COLO668 (cell line): ENCODE results near the gene LYPD8.
A peak's percentile ranks its signal among the peaks of the same experiment; 100 is the strongest.
"Not testable (repeated sequence)": the region's sequence is repeated elsewhere in the genome, so short reads cannot be mapped to it uniquely, and the experiment has no call there.

Experiments
- DNase-seq: peaks from one replicate; lab custom pipeline; 2025; ENCODE audit not compliant: unreplicated experiment; lab: John Stamatoyannopoulos, UW

The LYPD8 gene, protein sequence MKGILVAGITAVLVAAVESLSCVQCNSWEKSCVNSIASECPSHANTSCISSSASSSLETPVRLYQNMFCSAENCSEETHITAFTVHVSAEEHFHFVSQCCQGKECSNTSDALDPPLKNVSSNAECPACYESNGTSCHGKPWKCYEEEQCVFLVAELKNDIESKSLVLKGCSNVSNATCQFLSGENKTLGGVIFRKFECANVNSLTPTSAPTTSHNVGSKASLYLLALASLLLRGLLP

DNA sequence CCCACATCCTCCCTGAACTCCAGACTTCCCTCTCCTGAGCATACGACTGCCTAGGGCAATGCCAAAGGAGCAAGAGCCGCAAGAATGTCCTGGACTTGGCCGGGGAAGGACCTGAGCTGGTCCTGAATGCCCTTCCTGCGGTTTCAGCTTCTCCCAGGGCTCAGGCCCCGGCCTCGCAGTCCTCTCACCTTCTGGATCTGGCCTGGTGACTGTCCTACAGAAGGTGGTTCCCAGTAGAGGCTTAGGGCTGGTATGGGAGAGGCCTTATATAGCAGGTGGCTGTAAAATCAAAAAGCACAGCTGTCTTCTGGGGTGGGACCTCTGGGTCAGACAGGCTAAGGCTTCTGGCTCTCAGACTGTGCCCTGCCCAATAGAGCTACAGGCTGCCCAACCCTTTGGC lies at the start of gene LYPD8:
Gene LYPD8 (minus strand): TSS at position 243 of the 400 bp plus-strand sequence. CDS start 4,678 bp downstream, outside the sequence.
- no peak for DNase-seq

DNA sequence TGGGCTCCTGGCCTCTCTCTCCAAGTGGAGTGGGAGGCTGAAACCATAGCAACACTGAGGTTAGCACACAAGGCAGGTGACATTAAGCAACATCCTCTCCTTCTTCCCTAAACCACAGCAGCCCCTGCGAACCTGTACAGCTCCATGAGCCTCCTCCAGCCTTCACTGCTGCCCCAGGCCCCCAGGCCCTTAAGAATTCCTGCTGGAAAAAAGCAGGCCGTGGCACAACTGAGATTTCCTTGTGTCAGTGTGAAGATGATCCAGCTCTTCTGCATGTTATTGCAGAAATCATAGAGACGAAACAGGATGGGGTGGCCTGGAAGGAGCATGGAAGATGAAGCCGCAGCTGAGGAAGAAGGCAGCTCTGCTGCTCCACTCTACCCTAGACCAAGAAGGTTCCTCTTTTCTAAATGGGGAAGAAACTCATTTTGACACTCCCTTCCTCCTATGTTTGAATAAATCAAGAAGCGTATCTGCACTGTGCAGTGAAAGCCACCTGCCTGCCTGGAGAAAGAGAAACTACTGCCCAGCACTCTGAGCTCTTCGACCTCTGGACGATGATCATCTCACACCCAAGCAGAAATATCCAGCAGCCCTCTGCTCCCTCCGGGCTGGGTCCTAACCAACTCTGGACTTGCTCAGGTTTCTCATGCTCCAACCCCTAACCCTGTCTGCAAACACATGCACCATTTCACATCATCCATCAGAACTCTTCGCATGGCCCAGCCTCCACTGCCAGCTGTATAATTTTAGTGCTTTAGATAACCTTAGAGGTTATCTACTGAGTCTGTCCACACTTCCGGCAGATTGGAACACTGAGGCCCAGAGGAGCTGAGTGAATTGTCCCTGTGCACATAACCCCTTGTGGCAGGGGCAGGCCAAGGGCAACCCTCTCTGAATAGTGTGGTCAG lies 49.5 kb upstream of the LYPD8 start:
- DNase-seq, result no peak

DNA sequence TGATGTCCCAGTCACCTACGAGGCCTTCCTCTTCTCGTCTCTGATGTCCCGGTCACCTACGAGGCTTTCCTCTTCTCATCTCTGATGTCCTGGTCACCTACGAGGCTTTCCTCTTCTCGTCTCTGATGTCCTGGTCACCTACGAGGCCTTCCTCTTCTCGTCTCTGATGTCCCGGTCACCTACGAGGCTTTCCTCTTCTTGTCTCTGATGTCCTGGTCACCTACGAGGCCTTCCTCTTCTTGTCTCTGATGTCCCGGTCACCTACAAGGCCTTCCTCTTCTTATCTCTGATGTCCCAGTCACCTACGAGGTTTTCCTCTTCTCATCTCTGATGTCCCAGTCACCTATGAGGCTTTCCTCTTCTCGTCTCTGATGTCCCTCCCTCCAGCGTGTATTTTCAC lies 47.9 kb upstream of the LYPD8 start:
- not testable (repeated sequence) for DNase-seq

DNA sequence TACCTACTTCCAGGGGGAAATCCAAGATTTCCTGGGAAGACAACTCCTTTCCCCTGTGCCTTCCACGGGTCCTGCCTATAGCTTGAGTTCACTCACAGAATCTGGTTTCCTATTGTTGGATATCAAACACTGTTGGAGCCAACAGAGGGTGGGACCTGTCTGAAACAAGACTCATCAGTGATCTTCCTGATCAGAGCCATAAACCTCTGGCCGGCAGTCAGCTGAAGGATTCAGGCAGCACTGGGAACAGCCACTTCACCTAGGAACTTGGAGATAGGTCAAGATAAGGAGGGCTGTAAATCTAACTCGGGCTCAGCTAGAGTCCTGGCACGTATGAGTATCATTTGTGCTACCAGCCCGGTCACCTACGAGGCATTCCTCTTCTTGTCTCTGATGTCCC lies 46.9 kb upstream of the LYPD8 start:
- DNase-seq, result no peak

DNA sequence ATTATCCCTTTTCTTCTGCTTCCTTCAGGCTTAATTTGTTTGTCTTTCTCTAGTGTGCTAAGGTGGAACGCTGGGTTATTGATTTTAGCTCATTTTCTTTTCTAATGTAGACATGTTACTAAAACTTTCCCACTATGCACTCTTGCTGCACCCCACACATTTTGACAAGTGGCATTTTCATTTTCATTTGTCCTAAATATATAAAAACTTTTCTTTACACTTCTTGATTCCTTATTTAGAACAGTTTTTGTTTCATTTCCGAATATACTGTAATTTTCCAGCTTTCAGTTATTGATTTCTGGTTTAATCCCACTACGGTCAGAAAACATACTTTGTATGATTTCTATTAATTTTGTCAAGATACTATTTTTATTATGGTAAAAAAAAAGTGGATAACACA lies 44.9 kb upstream of the LYPD8 start:
- no peak for DNase-seq

DNA sequence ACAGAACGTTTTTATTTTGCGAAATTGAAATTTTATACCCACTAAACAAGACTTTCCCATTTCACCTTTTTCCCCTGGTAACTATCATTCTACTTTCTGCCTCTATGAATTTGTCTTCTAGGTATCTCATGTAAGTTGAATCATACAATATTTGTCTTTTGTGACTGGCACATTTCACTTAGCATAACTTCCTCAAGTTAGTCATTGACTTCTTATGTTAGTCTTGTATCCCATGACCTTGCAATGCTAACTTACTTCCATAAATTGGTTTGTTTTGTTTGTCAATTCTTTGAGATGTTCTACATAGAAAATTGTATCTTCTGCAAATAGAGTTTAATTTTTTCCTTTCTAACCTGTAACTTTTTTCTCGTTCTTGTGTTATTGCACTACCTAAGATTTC lies 43.2 kb upstream of the LYPD8 start:
- no peak for DNase-seq

DNA sequence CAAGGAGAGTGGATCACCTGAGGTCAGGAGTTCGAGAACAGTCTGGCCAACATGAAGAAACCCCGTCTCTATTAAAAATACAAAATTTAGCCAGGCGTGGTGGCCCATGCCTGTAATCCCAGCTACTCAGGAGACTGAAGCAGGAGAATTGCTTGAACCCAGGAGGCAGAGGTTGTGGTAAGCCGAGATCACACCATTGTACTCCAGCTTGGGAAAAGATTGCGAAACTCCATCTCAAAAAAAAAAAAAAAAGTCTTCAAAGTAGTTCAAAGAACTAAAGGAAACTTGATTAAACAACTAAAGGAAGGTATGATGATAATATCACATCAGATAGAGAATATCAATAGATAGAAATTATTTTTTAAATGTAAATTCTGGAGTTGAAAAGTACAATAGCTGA lies 39.1 kb upstream of the LYPD8 start:
- DNase-seq, result not testable (repeated sequence)

DNA sequence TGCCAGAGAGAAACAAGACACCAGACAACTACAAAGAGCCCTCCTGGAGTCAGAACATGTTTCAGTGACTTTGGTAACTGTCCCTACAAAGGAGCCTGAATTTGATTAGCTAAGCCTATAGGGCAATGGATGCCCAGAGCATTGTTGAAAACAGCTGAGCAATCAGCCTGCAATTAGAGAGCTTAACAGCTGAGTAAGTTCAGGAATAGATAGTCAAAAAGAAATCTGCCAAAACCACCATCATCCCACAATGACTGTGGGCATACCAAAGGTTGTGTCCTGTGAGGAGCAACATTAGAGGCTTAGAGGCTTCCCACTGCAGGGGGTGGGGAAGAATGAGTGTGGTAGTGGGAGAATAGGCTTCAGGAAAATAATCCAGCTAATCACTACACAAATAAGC lies 38.0 kb upstream of the LYPD8 start:
- DNase-seq, result no peak

DNA sequence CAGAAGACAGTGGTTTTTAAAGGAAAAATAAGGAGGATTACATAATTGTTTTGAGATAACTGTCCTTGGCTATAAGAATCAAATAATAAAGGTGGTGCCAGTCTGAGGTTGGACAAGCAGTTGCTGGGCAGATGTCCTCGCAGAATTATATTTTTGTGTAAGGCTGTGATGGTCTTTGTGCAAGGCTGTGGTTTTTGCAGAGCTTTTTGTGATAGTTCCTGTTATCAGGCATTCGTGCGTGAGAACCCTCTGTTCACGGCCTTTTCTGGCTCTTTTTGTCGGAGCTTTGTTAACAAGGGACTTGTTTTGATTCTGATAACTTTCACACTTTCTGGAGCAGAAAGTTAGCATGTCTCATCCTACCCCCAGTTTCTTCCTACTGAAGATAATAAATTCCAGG lies 36.8 kb upstream of the LYPD8 start:
- DNase-seq, result no peak

DNA sequence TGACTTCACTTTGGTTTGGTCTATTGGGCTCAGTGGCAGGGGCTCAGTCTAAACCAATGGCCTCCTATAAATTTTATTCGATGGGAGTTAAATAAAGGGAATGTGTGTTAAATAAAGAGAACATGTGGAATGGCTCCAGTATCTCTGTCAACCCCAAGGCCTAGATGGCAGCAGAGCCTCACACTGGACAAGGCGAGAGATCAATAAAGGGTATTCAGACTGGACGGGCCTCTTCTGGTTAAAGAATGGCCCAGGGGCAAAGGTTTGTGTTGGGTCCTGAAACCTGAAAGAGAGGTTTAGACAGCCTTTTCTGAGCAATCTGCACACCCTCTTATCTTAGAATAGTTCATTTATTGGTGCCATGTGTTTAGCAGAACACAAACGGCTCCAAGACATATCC lies 35.5 kb upstream of the LYPD8 start:
- DNase-seq, result no peak

DNA sequence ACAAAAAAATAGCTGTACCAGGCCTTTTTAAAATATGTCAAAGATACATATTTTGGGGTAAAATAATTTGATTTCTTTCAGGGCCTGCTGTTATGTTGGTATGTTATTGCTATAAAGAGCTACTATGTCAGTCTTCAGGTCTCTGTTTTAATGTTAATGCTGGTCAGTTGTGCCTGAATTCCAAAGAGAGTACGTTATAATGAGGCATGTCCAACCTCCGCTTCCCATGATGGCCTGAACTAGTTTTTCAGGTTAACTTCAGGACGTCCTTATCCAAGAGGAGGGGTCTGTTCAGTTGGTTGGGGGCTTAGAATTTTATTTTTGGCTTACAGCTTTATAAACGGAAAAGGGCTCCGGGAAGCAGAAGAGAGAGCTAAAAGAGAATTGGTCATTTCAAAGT lies 34.9 kb upstream of the LYPD8 start:
- no peak for DNase-seq

DNA sequence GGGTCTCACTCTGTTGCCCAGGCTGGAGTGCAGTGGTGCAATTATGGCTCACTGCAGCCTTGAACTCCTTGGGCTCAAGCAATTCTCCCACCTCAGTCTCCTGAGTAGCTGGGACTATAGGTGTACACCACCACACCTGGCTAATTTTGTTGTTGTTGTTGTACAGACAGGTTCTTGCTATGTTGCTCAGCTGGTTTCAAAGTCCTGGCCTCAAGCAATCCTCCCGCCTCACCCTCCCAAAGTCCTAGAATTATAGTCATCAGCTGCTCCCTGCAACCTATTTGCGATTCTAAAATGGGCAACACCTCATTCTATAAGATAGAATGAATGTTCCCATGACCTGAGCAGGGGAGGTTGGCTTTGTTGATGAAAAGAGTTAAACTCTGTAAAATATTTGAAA lies 33.8 kb upstream of the LYPD8 start:
- not testable (repeated sequence) for DNase-seq

DNA sequence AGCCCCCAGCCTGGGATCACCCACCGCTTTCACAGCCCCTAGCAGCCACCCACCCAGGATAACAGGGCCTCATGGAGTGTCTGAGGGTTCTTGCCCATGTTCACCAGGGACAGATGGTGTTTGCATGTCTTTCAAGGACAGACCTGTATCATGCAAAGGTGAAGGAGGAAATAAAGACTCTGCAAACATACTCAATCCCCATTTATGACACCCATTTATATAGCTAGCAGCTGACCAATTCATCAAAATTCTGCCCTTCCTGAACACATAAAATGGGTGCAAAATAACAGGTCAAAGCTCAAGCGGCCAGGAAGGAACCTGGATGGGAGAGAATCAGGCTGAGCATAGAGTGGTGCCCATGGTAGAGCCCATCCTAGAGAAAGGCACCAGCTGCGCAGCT lies 32.8 kb upstream of the LYPD8 start:
- DNase-seq, result no peak

DNA sequence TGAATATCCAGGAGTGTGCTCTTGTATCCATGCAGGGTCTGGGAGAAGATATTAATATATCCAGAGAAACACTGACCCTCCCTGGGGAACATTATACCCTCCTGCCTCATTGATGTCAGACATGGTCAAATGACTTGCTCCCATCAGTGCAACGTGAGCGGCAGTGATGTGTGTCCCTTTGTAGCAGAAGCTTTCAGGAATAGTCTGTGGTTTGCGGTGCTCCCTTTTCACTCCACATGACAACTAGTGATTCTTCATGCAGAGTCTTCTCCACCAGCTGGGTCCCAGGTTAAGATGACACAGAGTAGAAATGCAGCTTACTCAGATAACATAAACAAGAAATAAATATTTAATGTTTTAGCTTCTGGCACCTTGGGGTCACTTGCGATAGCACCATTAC lies 31.9 kb upstream of the LYPD8 start:
- DNase-seq, result no peak

DNA sequence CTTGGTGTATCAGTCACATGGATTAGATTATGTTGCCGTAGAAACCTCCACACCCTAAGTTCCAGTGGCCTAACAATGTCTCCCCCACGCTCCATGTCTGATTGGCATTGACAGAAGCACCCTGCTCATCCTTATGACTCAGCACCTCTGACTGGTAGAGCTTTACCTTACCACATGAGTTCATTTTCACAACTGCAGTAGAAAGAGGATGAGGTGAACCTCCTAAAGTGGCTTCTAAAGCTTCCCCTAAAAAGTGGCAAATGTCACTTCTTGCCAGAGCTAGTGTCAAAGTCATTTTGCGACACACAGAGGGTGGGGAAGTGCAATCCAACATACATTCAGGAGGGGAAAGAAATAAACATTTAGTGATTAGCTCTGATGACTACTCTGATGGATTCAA lies 30.6 kb upstream of the LYPD8 start:
- DNase-seq, result no peak

DNA sequence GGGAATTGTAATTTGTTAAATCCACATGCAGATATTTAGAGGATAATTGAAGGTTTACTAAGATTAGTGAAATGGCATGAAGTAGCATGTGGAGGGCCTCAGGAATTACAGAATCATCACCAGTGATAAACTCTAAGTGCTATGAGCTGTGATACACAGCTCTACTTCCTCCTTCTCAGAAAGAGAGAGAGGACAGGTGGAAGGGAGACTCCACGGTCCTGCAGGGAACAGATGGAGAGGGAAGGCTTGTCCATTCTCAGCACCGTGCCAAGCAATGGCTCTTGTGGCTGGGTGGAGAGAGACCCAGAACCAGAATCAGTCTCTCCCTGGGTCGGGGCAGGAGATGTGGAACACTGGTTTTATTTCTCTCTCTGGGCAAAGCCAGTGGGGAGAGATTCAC lies 27.8 kb upstream of the LYPD8 start:
- no peak for DNase-seq

DNA sequence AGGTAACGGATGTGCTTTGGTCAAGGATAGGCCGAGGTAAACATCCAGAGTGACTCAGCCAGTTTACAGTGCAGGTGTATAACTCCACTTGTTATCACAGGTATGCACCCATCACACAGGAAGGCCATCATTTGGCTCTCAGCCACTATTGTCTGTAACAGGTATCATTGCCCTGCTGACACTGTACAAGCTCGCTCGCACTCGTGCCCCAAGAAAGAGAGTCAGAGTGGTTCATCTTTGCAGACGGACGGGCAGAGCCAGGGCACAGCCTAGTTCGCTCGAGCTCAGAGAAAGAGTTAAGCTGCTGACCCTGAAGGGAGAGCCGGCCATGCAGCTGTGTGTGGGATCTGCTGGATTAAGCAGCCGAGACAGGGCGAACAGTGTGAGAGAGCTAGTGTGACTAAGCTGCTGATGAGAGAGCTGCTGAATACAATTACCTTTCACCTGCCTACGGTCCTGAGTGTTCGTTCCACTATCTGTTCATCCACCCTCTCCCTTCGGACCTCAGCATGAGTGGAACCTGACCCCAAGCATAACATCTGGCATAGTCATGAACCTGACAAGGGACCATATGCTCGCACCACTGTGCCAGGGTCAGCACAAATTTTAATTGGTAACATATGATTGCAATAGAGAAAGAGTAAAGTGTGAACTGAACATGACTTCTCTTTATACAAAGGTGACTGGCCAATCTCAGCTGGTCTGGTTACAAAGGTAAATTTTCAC lies 27.0 kb upstream of the LYPD8 start:
- peak; percentile 34 for DNase-seq

DNA sequence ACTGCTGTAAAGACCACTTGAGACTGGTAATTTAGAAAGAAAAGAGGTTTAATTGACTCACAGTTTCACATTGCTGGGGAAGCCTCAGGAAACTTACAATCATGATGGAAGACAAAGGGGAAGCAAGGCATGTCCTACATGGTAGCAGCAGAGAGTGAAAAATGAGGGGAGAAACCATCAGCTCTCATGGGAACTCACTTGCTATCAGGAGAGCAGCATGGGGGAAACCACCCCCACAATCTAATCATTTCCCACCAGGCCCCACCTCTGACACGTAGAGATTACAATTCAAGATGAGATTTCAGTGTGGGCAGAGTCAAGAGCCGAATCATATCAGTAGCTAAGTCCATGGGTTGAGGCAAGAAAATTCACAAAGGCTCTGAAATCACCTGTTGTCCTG lies 23.8 kb upstream of the LYPD8 start:
- no peak for DNase-seq

DNA sequence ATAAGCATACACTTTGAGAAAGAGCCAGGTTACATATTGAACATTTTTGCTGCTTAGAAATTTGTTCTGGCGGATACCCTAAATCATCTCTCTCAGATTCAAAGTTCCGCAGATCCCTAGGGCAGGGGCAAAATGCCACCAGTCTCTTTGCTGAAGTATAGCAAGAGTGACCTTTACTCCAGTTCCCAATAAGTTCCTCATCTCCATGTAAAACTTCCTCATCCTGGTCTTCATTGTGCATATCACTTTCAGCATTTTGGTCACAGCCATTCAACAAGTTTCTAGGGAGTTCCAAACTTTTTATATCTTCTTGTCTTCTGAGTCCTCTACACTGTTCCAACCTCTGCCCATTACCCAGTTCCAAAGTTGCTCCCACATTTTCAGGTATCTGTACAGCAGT lies 23.3 kb upstream of the LYPD8 start:
- DNase-seq, result no peak

DNA sequence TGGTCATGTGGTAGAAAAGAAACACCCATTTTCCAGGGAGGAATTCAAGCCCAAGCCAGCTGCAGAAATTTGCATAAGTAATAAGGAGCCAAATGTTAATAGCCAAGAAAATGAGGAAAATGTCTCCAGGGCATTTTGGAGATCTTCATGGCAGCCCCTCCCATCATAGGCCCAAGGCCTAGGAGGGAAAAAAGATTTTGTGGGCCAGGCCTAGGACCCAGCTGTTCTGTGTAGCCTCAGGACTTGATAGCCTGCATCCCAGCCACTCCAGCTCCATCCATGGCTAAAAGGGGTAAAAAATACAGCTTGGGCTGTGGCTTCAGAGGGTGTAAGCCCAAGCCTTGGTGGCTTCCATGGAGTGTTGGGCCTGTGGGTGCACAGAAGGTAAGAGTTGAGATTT lies 21.4 kb upstream of the LYPD8 start:
- no peak for DNase-seq

DNA sequence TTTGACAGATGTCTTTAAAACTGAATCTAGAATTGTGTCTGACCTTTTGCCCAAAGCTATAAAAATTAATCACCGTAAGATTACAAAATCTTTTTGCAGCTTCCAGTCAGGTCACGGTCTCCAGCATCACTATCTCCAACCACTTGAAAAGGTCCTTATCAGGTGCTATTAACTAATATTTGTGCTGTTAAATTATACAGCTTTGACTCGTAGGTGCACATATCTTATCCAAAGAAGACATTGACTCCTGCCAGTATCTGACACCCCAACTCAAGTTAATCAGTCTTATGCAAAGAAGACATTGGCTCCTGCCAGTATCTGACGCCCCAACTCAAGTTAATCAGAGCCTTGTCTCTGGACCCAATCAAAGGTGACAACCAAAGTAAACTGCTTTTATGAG lies 19.9 kb upstream of the LYPD8 start:
- no peak for DNase-seq

DNA sequence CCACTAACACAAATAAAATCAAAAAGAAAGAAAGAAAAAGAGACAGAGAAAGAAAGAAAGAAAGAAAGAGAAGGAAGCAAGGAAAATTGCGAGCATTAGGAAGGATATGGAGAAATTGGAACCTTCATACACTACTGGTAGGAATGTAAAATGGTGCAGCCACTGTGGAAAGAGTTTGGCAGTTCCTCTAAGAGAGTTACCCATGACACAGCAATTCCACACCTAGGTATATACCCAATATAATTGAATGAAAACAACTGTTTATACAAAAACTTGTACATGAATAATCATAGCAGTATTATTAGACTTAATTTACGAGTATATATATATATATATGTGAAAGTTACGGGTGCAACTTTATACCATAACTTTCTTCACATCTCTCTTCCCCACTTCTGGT lies 4.1 kb upstream of the LYPD8 start:
- no peak for DNase-seq
